ENCODE data around the gene TANC1.

GRCh38 chr2:158965641-158966040 is 2.8 kb upstream of the TANC1 start:
- TF ChIP-seq CTCF (IDR thresholded peaks at IDR 0.05; ENCODE audit: borderline replicate concordance, extremely low read depth, low read length, poor library complexity, severe bottlenecking), result no peak
- no peak for TF ChIP-seq EZH2 (IDR thresholded peaks at IDR 0.05; ENCODE audit: borderline replicate concordance, low read depth, low read length, severe bottlenecking)

Measured in DND-41 (cell line).